NT2/D1 (cell line): ENCODE measurements around the gene SYNE2.
"Not testable (repeated sequence)": the region's sequence is repeated elsewhere in the genome, so short reads cannot be mapped to it uniquely, and the experiment has no call there.

Experiments
- DNase-seq: peaks from one replicate; pipeline ENCODE4 v3.0.0-alpha.2; 2011; ENCODE audit warnings: low read depth, low spot score
- H3K27me3 ChIP-seq: 2 replicates; pipeline ENCODE4 v1.6.0; 2011; ENCODE audit warnings: mild to moderate bottlenecking; ENCODE audit not compliant: insufficient read length, insufficient read depth
- H3K36me3 ChIP-seq: 2 replicates; pipeline ENCODE4 v1.6.1; 2011; ENCODE audit warnings: mild to moderate bottlenecking, low read length, mixed read lengths; ENCODE audit not compliant: insufficient read depth, insufficient read length
- H3K4me1 ChIP-seq: 2 replicates; pipeline ENCODE4 v1.5.1; 2011; ENCODE audit not compliant: insufficient read depth, insufficient read length
- H3K4me3 ChIP-seq: 2 replicates; pipeline ENCODE4 v1.5.1; 2011; ENCODE audit warnings: low read depth; ENCODE audit not compliant: insufficient read length
- H3K9ac ChIP-seq: 2 replicates; pipeline ENCODE4 v1.6.0; 2011; ENCODE audit warnings: low read depth; ENCODE audit not compliant: insufficient read length
- H3K9me3 ChIP-seq: 2 replicates; pipeline ENCODE4 v1.5.1; 2011; ENCODE audit warnings: mild to moderate bottlenecking, low read length; ENCODE audit not compliant: insufficient read depth
- SUZ12 ChIP-seq: IDR thresholded peaks from 2 replicates; pipeline ENCODE4 v1.6.1; 2011; ENCODE audit not compliant: insufficient read length, insufficient read depth; ENCODE audit errors: extremely low read depth
- YY1 ChIP-seq: IDR thresholded peaks from 2 replicates; pipeline ENCODE4 v1.6.1; 2011; ENCODE audit not compliant: insufficient read length, insufficient read depth
- ZNF274 ChIP-seq: IDR thresholded peaks from 2 replicates; pipeline ENCODE4 v1.6.1; 2011; ENCODE audit warnings: mild to moderate bottlenecking, low read depth, low read length

Gene SYNE2

DNA sequence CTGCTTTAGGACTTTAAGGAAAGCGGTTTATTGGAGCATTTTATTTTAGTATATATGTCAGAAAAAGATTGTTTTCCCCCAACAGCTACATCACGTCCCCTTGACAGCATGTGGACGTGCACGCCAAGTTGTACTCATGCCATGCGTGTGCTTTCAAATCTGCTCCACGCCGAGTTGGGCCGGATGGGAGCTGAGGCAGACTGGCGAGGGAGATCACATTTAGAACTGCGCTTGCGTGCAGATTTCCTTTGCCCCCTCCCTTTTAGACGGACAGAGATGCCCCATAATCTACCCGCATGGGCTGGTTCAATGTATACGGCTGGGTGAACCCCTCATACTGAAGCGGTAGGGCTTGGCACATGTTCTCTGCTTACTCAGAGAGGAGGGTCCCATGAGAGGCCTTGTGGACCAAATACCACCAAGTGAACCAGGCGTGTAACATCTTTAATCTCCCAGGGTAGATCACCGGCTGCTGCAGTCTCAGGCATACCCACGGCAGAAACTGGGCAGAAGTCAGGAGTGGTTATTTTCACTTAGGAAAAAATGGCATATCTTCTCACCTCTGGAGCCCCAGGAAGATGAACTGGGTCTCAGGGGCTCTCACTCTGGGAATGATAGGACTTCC lies 349.2 kb downstream of the SYNE2 start:
- H3K36me3 ChIP-seq, result peaks cover 2% of the 10 kb centered on the region
- H3K9ac ChIP-seq, result no peak overlapping the region
- H3K4me1 ChIP-seq, result peaks cover 3% of the 10 kb centered on the region
- TF ChIP-seq SUZ12 (no peak), ZNF274 (no peak), YY1 (no peak)
- H3K4me3 ChIP-seq, result no peak overlapping the region
- H3K27me3 ChIP-seq, result no peaks in the 10 kb centered on the region
- H3K9me3 ChIP-seq, result no peaks in the 10 kb centered on the region
- DNase-seq, result no peak

DNA sequence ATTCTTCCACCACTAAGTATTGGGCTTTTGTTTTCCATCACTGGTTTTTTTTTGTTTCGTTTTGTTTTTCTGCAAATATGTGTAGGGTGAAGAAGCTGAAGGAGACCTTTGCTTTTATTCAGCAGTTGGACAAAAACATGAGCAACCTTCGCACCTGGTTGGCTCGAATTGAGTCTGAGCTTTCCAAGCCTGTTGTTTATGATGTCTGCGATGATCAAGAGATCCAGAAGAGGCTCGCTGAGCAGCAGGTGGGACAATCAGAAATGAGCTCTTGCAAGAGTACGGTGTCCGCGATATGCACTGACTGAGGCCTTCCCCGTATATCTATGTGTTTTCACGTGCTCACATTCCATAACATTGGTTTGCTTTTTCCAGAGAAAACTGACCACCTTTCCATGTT lies 349.9 kb downstream of the SYNE2 start:
- no peaks in the 10 kb centered on the region for H3K27me3 ChIP-seq
- H3K36me3 ChIP-seq, result peaks cover 2% of the 10 kb centered on the region
- DNase-seq, result no peak

GRCh38 chr14:64203366-64204006 lies 350.7 kb downstream of the SYNE2 start:
- Histone ChIP-seq H3K9ac (no peak overlapping the region), H3K4me1 (peaks cover 3% of the 10 kb centered on the region), H3K36me3 (peaks cover 6% of the 10 kb centered on the region), H3K27me3 (no peaks in the 10 kb centered on the region), H3K9me3 (no peaks in the 10 kb centered on the region), H3K4me3 (no peak overlapping the region)
- DNase-seq, result no peak
- TF ChIP-seq ZNF274 (no peak), YY1 (no peak), SUZ12 (no peak)

More for the DNA sequence above, 349.9 kb downstream of the SYNE2 start:
- no peak for TF ChIP-seq YY1
- no peak for TF ChIP-seq SUZ12
- Histone ChIP-seq H3K4me1 (peaks cover 3% of the 10 kb centered on the region), H3K9ac (no peak overlapping the region), H3K4me3 (no peak overlapping the region), H3K9me3 (no peaks in the 10 kb centered on the region)

DNA sequence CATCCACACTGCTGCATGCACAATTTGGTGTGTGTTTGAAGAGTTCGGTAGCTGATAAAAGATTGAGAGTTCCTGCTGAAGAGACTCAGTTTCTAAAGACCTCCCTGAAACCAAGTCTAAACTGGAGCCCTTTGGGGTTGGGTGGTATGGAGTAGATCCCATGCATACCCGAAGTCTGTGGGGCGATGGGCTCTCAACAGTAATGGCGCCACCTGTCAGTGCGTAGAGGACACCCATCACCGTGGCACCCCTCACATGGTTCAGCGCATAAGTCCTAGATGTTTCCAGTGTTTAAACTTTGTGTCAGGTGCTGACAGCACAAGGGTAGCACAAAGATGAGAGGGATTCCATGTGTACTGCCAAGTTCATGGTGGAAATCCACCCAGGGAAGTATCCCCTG lies 355.5 kb downstream of the SYNE2 start:
- H3K9me3 ChIP-seq, result no peaks in the 10 kb centered on the region
- H3K27me3 ChIP-seq, result no peaks in the 10 kb centered on the region
- TF ChIP-seq YY1 (no peak), SUZ12 (no peak), ZNF274 (no peak)
- H3K4me1 ChIP-seq, result peaks cover 3% of the 10 kb centered on the region
- peaks cover 33% of the 10 kb centered on the region for H3K36me3 ChIP-seq
- no peak overlapping the region for H3K4me3 ChIP-seq
- no peak for DNase-seq
- H3K9ac ChIP-seq, result no peak overlapping the region

DNA sequence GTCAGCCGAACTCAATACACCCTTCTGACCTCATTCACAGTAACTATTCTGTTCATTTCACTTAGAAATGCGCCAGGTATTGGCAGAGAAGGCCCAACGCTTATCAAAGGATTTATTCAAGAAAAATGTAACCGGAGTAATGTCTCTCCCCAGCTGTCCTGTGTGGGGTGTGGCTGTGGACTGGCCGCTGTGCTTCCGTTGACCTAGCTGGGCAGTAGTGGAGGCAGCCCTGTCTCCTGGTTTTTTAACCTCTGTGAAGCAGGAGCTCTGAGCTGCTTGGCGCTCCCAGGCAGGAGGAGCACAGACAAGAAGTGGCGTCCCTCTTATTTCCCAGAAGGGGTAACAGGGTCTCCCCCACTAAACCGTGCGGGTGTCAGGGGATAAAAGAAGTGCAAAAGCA lies 356.2 kb downstream of the SYNE2 start:
- Histone ChIP-seq H3K9ac (no peak overlapping the region), H3K9me3 (no peaks in the 10 kb centered on the region), H3K4me1 (peaks cover 3% of the 10 kb centered on the region), H3K36me3 (peaks cover 32% of the 10 kb centered on the region), H3K27me3 (no peaks in the 10 kb centered on the region), H3K4me3 (no peak overlapping the region)
- TF ChIP-seq YY1 (no peak), ZNF274 (no peak), SUZ12 (no peak)
- DNase-seq, result no peak

GRCh38 chr14:64209444-64210131 lies 356.8 kb downstream of the SYNE2 start:
- DNase-seq, result no peak
- no peak for TF ChIP-seq SUZ12
- no peak for TF ChIP-seq YY1
- TF ChIP-seq ZNF274, result no peak
- Histone ChIP-seq H3K36me3 (peaks cover 38% of the 10 kb centered on the region), H3K4me3 (no peak overlapping the region), H3K9me3 (no peaks in the 10 kb centered on the region), H3K4me1 (peaks cover 3% of the 10 kb centered on the region), H3K27me3 (no peaks in the 10 kb centered on the region), H3K9ac (no peak overlapping the region)

DNA sequence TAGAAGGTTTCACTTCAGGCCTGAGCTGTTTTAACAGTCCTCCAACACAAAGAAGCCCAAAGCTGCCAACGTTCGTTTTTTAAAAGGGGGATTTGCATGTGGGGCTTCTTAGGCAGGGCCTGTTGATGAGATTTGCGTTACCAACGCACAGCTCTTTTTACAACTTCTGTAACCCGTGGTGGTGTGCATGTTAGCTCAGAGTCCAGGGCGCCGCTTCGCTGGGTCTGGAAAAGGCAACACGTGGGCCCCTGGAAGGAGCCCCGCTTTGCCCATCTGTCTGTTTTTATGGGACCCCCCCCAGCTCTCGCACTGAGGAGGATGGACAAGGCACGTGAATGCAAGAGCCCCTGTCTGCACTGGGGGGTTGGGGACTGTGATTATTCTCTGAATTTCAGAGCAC lies 357.4 kb downstream of the SYNE2 start:
- Histone ChIP-seq H3K4me1 (peaks cover 3% of the 10 kb centered on the region), H3K27me3 (no peaks in the 10 kb centered on the region), H3K9me3 (no peaks in the 10 kb centered on the region), H3K36me3 (peaks cover 44% of the 10 kb centered on the region), H3K4me3 (no peak overlapping the region), H3K9ac (no peak overlapping the region)
- TF ChIP-seq ZNF274 (no peak), SUZ12 (no peak), YY1 (no peak)
- no peak for DNase-seq

DNA sequence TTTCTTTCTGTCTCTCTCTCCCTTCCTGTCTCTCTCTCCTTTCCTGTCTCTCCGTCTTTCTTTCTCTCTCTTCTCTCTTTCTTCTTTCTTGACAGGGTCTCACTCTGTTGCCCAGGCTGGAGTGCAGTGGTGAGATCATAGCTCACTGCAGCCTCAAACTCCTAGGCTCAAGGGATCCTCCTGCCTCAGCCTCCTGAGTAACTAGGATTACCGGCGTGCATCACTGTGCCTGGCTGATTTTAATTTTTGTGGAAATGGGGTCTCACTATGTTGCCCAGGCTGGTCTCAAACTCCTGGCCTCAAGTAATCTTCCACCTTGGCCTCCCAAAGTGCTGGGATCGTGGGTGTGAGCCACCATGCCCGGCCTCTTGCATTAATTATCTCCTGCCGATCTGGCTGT lies 358.1 kb downstream of the SYNE2 start:
- H3K4me3 ChIP-seq, result not testable (repeated sequence)
- peaks cover 49% of the 10 kb centered on the region for H3K36me3 ChIP-seq

More for the DNA sequence above, 358.1 kb downstream of the SYNE2 start:
- DNase-seq, H3K27me3 ChIP-seq, H3K9me3 ChIP-seq, H3K9ac ChIP-seq, H3K4me1 ChIP-seq: not testable (repeated sequence)
